PFSK-1 (cell line): ENCODE results near the gene C1QTNF5.

Source experiments
- POLR2AphosphoS5 ChIP-seq: IDR thresholded peaks from 2 replicates; pipeline ENCODE4 v1.6.1; 2012; ENCODE audit warnings: low read depth, mild to moderate bottlenecking, control low read depth, low read length, moderate library complexity
- SIN3A ChIP-seq: IDR thresholded peaks from 2 replicates; pipeline ENCODE4 v1.6.1; 2012; ENCODE audit warnings: mild to moderate bottlenecking, low read length, moderate library complexity, borderline replicate concordance; ENCODE audit not compliant: insufficient read depth
- TAF1 ChIP-seq: IDR thresholded peaks from 2 replicates; pipeline ENCODE4 v1.6.1; 2012; ENCODE audit warnings: low read length, control low read depth, borderline replicate concordance; ENCODE audit not compliant: insufficient read depth
- TF ChIP-seq, protein P1 (sequence below), 2 experiments: IDR thresholded peaks; 2 replicates each; pipeline versions ENCODE4 v1.6.1 to v1.8.0; 2011 to 2012; ENCODE audit warnings: low read depth in 2 of 2, low read length in 2 of 2, control low read depth in 1 of 2, inconsistent platforms in 1 of 2, mild to moderate bottlenecking in 1 of 2, moderate library complexity in 1 of 2; ENCODE audit not compliant: insufficient read depth in 1 of 2

DNA sequence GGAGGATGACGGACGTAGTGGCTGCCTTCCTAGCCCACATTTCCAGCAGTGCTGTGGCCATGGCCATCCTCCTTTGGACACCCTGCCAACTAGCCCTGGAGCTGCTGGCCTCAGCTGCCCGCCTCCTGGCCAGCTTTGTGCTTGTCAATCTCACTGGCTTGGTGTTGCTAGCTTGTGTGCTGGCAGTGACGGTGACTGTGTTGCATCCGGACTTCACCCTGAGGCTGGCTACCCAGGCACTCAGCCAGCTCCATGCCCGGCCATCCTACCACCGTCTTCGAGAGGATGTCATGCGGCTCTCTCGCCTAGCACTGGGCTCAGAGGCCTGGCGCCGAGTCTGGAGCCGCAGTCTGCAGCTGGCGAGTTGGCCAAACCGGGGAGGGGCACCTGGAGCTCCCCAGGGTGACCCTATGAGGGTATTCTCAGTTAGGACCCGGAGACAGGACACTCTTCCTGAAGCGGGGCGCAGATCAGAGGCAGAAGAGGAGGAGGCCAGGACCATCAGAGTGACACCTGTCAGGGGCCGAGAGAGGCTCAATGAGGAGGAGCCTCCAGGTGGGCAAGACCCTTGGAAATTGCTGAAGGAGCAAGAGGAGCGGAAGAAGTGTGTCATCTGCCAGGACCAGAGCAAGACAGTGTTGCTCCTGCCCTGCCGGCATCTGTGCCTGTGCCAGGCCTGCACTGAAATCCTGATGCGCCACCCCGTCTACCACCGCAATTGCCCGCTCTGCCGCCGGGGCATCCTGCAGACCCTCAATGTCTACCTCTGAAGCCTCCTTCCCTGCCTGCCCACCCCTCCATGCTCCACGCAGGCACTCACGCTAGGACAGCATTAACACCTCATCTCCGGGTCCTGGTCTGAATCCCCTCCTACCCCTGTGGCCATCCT lies 4.8 kb downstream of the C1QTNF5 start:
- no peak for TF ChIP-seq SIN3A
- TF ChIP-seq, protein P1, sequence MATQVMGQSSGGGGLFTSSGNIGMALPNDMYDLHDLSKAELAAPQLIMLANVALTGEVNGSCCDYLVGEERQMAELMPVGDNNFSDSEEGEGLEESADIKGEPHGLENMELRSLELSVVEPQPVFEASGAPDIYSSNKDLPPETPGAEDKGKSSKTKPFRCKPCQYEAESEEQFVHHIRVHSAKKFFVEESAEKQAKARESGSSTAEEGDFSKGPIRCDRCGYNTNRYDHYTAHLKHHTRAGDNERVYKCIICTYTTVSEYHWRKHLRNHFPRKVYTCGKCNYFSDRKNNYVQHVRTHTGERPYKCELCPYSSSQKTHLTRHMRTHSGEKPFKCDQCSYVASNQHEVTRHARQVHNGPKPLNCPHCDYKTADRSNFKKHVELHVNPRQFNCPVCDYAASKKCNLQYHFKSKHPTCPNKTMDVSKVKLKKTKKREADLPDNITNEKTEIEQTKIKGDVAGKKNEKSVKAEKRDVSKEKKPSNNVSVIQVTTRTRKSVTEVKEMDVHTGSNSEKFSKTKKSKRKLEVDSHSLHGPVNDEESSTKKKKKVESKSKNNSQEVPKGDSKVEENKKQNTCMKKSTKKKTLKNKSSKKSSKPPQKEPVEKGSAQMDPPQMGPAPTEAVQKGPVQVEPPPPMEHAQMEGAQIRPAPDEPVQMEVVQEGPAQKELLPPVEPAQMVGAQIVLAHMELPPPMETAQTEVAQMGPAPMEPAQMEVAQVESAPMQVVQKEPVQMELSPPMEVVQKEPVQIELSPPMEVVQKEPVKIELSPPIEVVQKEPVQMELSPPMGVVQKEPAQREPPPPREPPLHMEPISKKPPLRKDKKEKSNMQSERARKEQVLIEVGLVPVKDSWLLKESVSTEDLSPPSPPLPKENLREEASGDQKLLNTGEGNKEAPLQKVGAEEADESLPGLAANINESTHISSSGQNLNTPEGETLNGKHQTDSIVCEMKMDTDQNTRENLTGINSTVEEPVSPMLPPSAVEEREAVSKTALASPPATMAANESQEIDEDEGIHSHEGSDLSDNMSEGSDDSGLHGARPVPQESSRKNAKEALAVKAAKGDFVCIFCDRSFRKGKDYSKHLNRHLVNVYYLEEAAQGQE (IDR thresholded peaks at IDR 0.05; ENCODE audit: insufficient read depth in 1 of 2, low read depth in 2 of 2, low read length in 2 of 2), result no peak
- no peak for TF ChIP-seq POLR2AphosphoS5
- TF ChIP-seq TAF1, result no peak
